NCI-H748 (cell line): ENCODE data around the gene ZNF142.

Source experiments
- DNase-seq: peaks from one replicate; lab custom pipeline; 2025; ENCODE audit not compliant: unreplicated experiment; lab: John Stamatoyannopoulos, UW

Gene ZNF142

GRCh38 chr2:218648088-218648786 is 11.2 kb downstream of the ZNF142 start:
- peak; percentile 54 for DNase-seq

GRCh38 chr2:218645126-218645525 is 14.3 kb downstream of the ZNF142 start:
- DNase-seq: no peak

- no peak for DNase-seq
Observed at GRCh38 chr2:218644721-218645120, 14.7 kb downstream of the ZNF142 start.

GRCh38 chr2:218643751-218644310 is 15.6 kb downstream of the ZNF142 start:
- no peak for DNase-seq

GRCh38 chr2:218642786-218643185 is 16.6 kb downstream of the ZNF142 start:
- DNase-seq: no peak

- no peak for DNase-seq
Observed at GRCh38 chr2:218642121-218642656, 17.2 kb downstream of the ZNF142 start.

GRCh38 chr2:218638372-218638771 is 21.1 kb downstream of the ZNF142 start:
- no peak for DNase-seq

- no peak for DNase-seq
Observed at GRCh38 chr2:218635719-218636118, 23.7 kb downstream of the ZNF142 start.

GRCh38 chr2:218631837-218632236 is 27.6 kb downstream of the ZNF142 start:
- DNase-seq: no peak

- DNase-seq: no peak
Observed at GRCh38 chr2:218627939-218628338, 31.5 kb downstream of the ZNF142 start.

- DNase-seq: no peak
Observed at GRCh38 chr2:218626369-218626768, 33.1 kb downstream of the ZNF142 start.

- DNase-seq: no peak
Observed at GRCh38 chr2:218623366-218623705, 36.1 kb downstream of the ZNF142 start.

GRCh38 chr2:218622606-218623365 is 36.6 kb downstream of the ZNF142 start:
- no peak for DNase-seq

- DNase-seq: no peak
Observed at GRCh38 chr2:218621007-218621406, 38.4 kb downstream of the ZNF142 start.

- DNase-seq: no peak
Observed at GRCh38 chr2:218618102-218618860, 41.1 kb downstream of the ZNF142 start.

- DNase-seq: no peak
Observed at GRCh38 chr2:218615868-218616315, 43.5 kb downstream of the ZNF142 start.

GRCh38 chr2:218607436-218608115 is 51.8 kb downstream of the ZNF142 start, which contains the start of gene PLCD4:
TSS of gene PLCD4 (plus strand) at chr2:218607899. CDS start at chr2:218615740, 7,841 bp downstream.
- peak; percentile 16 for DNase-seq

- DNase-seq: no peak
Observed at GRCh38 chr2:218605432-218605831, 54.0 kb downstream of the ZNF142 start.
